ENCODE data around the gene ZFYVE9. TPM values are rescaled to one million over a fixed set of nuclear protein-coding genes. Genes with fewer than 3 reads are reported as not detected.

ZFYVE9 gene
- total RNA-seq, 1 donor from 2014 or later = 18.4 TPM

GRCh38 chr1:52182874-52183400, 41.0 kb downstream of the ZFYVE9 start:
- DNase-seq (ENCODE audit: low read depth) = no peak
- Histone ChIP-seq H3K36me3 (ENCODE audit: control insufficient read depth, insufficient read depth, low read length) (no peaks in the 10 kb centered on the region), H3K27me3 (ENCODE audit: control insufficient read depth, insufficient read depth, low read length) (no peaks in the 10 kb centered on the region), H3K4me3 (ENCODE audit: low read depth, low read length) (no peak overlapping the region)
- TF ChIP-seq CTCF (IDR thresholded peaks at IDR 0.05; ENCODE audit: insufficient read depth, low read length, poor library complexity, severe bottlenecking) = no peak

GRCh38 chr1:52186449-52186848, 44.6 kb downstream of the ZFYVE9 start:
- no peak for DNase-seq (ENCODE audit: low read depth)
- TF ChIP-seq CTCF (IDR thresholded peaks at IDR 0.05; ENCODE audit: insufficient read depth, low read length, poor library complexity, severe bottlenecking) = no peak
- H3K36me3 ChIP-seq (ENCODE audit: control insufficient read depth, insufficient read depth, low read length) = no peaks in the 10 kb centered on the region
- H3K4me3 ChIP-seq (ENCODE audit: low read depth, low read length) = no peak overlapping the region
- no peaks in the 10 kb centered on the region for H3K27me3 ChIP-seq (ENCODE audit: control insufficient read depth, insufficient read depth, low read length)

- DNase-seq (ENCODE audit: low read depth) = no peak
- no peaks in the 10 kb centered on the region for H3K36me3 ChIP-seq (ENCODE audit: control insufficient read depth, insufficient read depth, low read length)
- TF ChIP-seq CTCF (IDR thresholded peaks at IDR 0.05; ENCODE audit: insufficient read depth, low read length, poor library complexity, severe bottlenecking) = no peak
- no peak overlapping the region for H3K4me3 ChIP-seq (ENCODE audit: low read depth, low read length)
- no peaks in the 10 kb centered on the region for H3K27me3 ChIP-seq (ENCODE audit: control insufficient read depth, insufficient read depth, low read length)
Measured at GRCh38 chr1:52189898-52190480, 48.1 kb downstream of the ZFYVE9 start.

- no peaks in the 10 kb centered on the region for H3K36me3 ChIP-seq (ENCODE audit: control insufficient read depth, insufficient read depth, low read length)
- no peak overlapping the region for H3K4me3 ChIP-seq (ENCODE audit: low read depth, low read length)
- no peaks in the 10 kb centered on the region for H3K27me3 ChIP-seq (ENCODE audit: control insufficient read depth, insufficient read depth, low read length)
- TF ChIP-seq CTCF (IDR thresholded peaks at IDR 0.05; ENCODE audit: insufficient read depth, low read length, poor library complexity, severe bottlenecking) = no peak
- DNase-seq (ENCODE audit: low read depth) = no peak
Measured at GRCh38 chr1:52190500-52191252, 48.8 kb downstream of the ZFYVE9 start.

- TF ChIP-seq CTCF (IDR thresholded peaks at IDR 0.05; ENCODE audit: insufficient read depth, low read length, poor library complexity, severe bottlenecking) = no peak
- no peak for DNase-seq (ENCODE audit: low read depth)
Measured at GRCh38 chr1:52191395-52191965, 49.6 kb downstream of the ZFYVE9 start.

More at GRCh38 chr1:52191395-52191965, 49.6 kb downstream of the ZFYVE9 start:
- H3K27me3 ChIP-seq (ENCODE audit: control insufficient read depth, insufficient read depth, low read length) = no peaks in the 10 kb centered on the region
- no peak overlapping the region for H3K4me3 ChIP-seq (ENCODE audit: low read depth, low read length)
- no peaks in the 10 kb centered on the region for H3K36me3 ChIP-seq (ENCODE audit: control insufficient read depth, insufficient read depth, low read length)
